Rectal smooth muscle tissue (tissue), 1 donor: ENCODE results near the gene CAV1.

Experiments used
- H3K27ac ChIP-seq: one replicate; pipeline ENCODE4 v1.7.0; 2013; ENCODE audit warnings: low read depth, low read length, inconsistent platforms
- H3K27me3 ChIP-seq: one replicate; pipeline ENCODE4 v1.7.0; 2013; ENCODE audit warnings: low read length; ENCODE audit not compliant: control insufficient read depth, insufficient read depth
- H3K36me3 ChIP-seq: one replicate; pipeline ENCODE4 v1.7.0; 2013; ENCODE audit warnings: low read length; ENCODE audit not compliant: control insufficient read depth, insufficient read depth
- H3K4me1 ChIP-seq: one replicate; pipeline ENCODE4 v1.7.0; 2013; ENCODE audit warnings: low read length; ENCODE audit not compliant: control insufficient read depth, insufficient read depth
- H3K4me3 ChIP-seq: one replicate; pipeline ENCODE4 v1.7.0; 2013; ENCODE audit warnings: low read length
- H3K9ac ChIP-seq: one replicate; pipeline ENCODE4 v1.7.0; 2013; ENCODE audit warnings: low read length

CAV1 gene

GRCh38 chr7:116572036-116572435 is 47.2 kb downstream of the CAV1 start:
- H3K27ac ChIP-seq = no peak overlapping the region

GRCh38 chr7:116573541-116573940 is 48.7 kb downstream of the CAV1 start:
- Histone ChIP-seq H3K4me3 (no peak overlapping the region), H3K27me3 (no peaks in the 10 kb centered on the region), H3K27ac (no peak overlapping the region), H3K36me3 (no peaks in the 10 kb centered on the region), H3K9ac (no peak overlapping the region), H3K4me1 (peaks cover 2% of the 10 kb centered on the region)

More at GRCh38 chr7:116572036-116572435, 47.2 kb downstream of the CAV1 start:
- H3K4me1 ChIP-seq = no peaks in the 10 kb centered on the region
- no peaks in the 10 kb centered on the region for H3K36me3 ChIP-seq
- H3K4me3 ChIP-seq = no peak overlapping the region
- no peak overlapping the region for H3K9ac ChIP-seq
- no peaks in the 10 kb centered on the region for H3K27me3 ChIP-seq

DNA sequence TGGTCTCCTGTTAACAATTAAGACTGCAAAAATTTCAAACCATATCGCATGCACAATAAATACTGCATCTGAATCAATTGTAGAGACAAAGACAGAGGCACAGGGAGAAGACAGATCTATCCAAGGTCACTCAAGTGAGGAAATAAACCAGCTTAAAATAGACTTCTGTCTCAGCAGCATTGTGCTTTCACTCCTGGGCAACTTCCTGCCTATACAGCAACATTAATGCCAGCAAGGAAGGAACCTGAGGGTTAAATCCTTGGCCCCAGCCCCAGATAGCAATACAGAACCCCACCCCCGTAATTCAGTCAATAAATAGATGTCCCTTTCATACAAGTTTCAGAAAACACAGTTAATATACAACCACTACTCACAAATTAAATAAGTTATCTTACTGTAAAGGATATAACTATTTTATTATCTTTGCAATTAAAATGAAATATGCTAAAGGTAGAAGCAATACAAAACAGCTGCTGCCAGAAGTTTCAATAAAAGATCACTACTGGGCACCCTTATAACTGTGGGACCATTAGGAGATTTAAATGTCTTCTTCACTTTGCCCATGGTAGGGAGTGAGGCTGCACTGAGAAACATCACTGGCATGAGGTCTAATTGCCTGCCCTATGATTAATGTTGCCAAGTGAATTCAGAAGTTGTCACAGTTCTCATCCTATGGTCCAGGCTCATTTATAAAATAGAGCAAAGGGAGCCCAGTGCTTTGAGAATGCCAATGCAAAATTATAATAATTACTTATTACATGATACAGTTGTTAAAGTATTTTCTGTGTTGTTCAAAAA is 49.4 kb downstream of the CAV1 start:
- Histone ChIP-seq H3K4me3 (no peak overlapping the region), H3K27ac (no peak overlapping the region), H3K4me1 (peaks cover 2% of the 10 kb centered on the region)

DNA sequence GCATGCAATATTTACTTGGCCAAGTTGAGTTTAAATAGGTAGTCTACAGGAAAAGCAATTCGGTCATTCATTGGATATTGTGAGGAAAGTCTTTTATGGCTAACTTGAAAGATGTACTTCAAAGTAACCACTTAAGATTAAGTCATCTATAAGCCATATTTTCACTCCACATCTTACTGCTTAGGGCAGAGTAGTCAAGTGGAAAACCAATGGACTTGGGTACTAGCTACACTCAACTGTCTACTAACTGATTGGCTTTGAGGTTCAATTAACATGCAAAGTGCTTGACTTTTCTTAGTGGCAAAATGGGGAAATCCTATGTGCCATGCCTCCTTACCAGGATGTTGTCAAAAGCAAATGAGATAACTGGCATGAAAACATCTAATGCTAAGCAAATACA is 51.0 kb downstream of the CAV1 start:
- no peak overlapping the region for H3K4me3 ChIP-seq
- no peaks in the 10 kb centered on the region for H3K27me3 ChIP-seq
- H3K36me3 ChIP-seq = no peaks in the 10 kb centered on the region
- H3K27ac ChIP-seq = no peak overlapping the region
- no peak overlapping the region for H3K9ac ChIP-seq
- peaks cover 2% of the 10 kb centered on the region for H3K4me1 ChIP-seq

More for the DNA sequence above, 49.4 kb downstream of the CAV1 start:
- Histone ChIP-seq H3K9ac (no peak overlapping the region), H3K27me3 (no peaks in the 10 kb centered on the region), H3K36me3 (no peaks in the 10 kb centered on the region)

DNA sequence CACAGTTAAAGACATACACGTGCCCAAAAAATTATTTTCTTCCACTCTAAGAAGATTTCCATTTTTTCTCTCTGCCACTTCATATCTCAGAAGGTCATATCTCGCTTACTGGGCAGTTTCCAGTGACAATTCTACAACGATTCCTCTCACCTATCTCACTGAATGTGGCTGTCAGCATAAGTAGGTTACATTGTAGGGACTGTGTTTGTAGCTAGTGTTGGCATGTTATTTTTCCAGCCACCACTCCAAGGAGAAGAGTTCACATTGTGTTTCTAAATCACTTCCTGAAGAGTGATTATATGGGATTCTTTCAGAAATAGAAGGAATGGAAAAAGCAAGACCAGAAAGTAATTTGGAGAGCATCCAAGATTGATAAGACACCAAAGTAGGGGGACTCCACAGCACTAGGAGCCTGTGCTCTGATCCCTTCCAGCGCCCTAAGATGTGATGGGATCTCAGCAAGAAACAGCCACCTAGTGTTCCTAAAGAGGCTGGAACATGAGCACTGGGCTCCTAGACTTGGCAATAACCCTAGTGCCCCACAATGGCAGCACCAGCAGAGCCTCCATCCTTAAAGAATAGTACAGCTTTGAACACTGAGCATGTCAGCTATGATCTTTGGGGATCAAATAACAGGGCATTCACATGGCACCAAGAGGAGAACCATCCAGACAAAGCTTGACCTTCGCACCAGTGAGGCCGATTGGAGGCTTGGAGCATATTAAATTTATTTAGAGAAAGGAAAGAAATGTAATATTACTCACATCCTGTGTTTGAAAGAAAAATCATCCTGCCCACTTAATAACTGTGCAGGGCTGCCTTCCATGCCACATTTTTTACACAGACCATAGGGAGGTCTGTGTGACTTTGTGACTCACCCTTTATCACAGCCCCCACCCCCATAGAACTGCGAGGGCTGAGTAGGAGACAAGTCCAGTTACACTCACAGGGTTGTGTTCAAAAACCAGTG is 51.8 kb downstream of the CAV1 start:
- no peak overlapping the region for H3K4me3 ChIP-seq
- H3K27me3 ChIP-seq = no peaks in the 10 kb centered on the region
- no peak overlapping the region for H3K9ac ChIP-seq
- no peak overlapping the region for H3K27ac ChIP-seq
- H3K4me1 ChIP-seq = peaks cover 2% of the 10 kb centered on the region
- no peaks in the 10 kb centered on the region for H3K36me3 ChIP-seq

DNA sequence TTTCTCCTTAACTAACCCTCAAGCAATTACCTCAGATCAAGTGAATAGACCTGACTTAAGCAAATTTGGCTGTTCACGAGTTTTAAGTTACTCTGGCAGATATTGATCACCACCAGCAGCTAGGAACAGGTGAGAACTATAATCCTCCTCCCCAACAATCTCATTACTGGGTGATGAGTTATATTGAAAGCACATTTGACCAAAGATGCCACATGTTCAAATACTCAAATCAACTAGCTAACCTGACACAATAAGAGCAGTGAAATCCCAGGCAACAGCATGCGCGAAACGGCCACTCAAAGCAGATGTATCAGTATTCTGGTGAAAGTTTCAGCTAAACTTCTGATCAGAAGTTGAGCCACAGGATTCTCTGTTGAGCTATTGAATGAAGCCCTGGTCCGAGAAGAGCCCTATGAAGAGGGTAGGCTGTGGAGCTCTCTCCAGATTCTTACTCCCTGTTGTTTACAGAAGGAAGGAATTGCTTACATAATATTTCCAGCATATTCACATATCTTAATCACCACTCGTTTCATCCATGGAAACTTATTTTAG is 52.6 kb downstream of the CAV1 start:
- H3K4me1 ChIP-seq = peaks cover 2% of the 10 kb centered on the region
- H3K27me3 ChIP-seq = no peaks in the 10 kb centered on the region
- no peak overlapping the region for H3K4me3 ChIP-seq
- no peak overlapping the region for H3K27ac ChIP-seq
- no peaks in the 10 kb centered on the region for H3K36me3 ChIP-seq
- no peak overlapping the region for H3K9ac ChIP-seq

DNA sequence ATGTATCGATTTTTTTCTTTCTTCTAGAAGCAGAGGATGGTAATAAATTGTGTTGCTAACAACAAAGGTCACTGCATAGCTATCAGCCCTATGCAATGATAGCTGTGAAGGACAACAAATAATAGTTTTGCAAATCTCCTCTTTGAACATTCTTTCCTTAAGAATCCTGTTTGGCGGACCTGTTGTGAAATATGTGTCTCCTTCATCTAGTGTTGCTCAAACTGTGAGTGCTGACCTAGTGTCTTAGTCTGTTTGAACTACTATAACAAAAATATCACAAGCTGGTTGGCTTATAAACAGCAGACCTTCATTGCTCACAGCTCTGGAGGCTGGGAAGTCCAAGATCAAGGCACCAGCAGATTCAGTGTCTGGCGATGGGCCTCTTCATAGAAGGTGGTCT is 53.7 kb downstream of the CAV1 start:
- Histone ChIP-seq H3K4me3 (no peak overlapping the region), H3K4me1 (peaks cover 2% of the 10 kb centered on the region), H3K9ac (no peak overlapping the region), H3K27me3 (no peaks in the 10 kb centered on the region), H3K27ac (no peak overlapping the region), H3K36me3 (no peaks in the 10 kb centered on the region)

- Histone ChIP-seq H3K4me1 (peaks cover 7% of the 10 kb centered on the region), H3K9ac (no peak overlapping the region), H3K36me3 (no peaks in the 10 kb centered on the region), H3K27ac (no peak overlapping the region), H3K4me3 (no peak overlapping the region), H3K27me3 (no peaks in the 10 kb centered on the region)
Measured at GRCh38 chr7:116579322-116579721, 54.5 kb downstream of the CAV1 start.

- Histone ChIP-seq H3K9ac (no peak overlapping the region), H3K4me1 (peaks cover 7% of the 10 kb centered on the region), H3K36me3 (no peaks in the 10 kb centered on the region), H3K4me3 (no peak overlapping the region), H3K27me3 (no peaks in the 10 kb centered on the region), H3K27ac (no peak overlapping the region)
Measured at GRCh38 chr7:116579835-116580234, 55.0 kb downstream of the CAV1 start.

GRCh38 chr7:116582164-116582732 is 57.4 kb downstream of the CAV1 start:
- H3K27me3 ChIP-seq = no peaks in the 10 kb centered on the region
- H3K9ac ChIP-seq = no peak overlapping the region
- no peaks in the 10 kb centered on the region for H3K36me3 ChIP-seq
- peaks cover 7% of the 10 kb centered on the region for H3K4me1 ChIP-seq
- H3K27ac ChIP-seq = no peak overlapping the region
- H3K4me3 ChIP-seq = no peak overlapping the region

- Histone ChIP-seq H3K27me3 (no peaks in the 10 kb centered on the region), H3K36me3 (no peaks in the 10 kb centered on the region), H3K4me3 (no peak overlapping the region), H3K4me1 (peaks cover 4% of the 10 kb centered on the region), H3K27ac (no peak overlapping the region), H3K9ac (no peak overlapping the region)
Measured at GRCh38 chr7:116582806-116583444, 58.1 kb downstream of the CAV1 start.

GRCh38 chr7:116583653-116584052 is 58.8 kb downstream of the CAV1 start:
- H3K4me3 ChIP-seq = no peak overlapping the region
- H3K36me3 ChIP-seq = no peaks in the 10 kb centered on the region
- H3K4me1 ChIP-seq = peaks cover 8% of the 10 kb centered on the region
- H3K27me3 ChIP-seq = no peaks in the 10 kb centered on the region
- H3K9ac ChIP-seq = no peak overlapping the region
- H3K27ac ChIP-seq = no peak overlapping the region
